GM19043 (cell line): ENCODE measurements around the gene FRMPD2.

Source experiments
- ATAC-seq: cut with Tn5 transposase; IDR thresholded peaks from one replicate; pipeline ENCODE4 v1.9.1; 2021; ENCODE audit warnings: low read depth; ENCODE audit not compliant: unreplicated experiment

The FRMPD2 gene

DNA sequence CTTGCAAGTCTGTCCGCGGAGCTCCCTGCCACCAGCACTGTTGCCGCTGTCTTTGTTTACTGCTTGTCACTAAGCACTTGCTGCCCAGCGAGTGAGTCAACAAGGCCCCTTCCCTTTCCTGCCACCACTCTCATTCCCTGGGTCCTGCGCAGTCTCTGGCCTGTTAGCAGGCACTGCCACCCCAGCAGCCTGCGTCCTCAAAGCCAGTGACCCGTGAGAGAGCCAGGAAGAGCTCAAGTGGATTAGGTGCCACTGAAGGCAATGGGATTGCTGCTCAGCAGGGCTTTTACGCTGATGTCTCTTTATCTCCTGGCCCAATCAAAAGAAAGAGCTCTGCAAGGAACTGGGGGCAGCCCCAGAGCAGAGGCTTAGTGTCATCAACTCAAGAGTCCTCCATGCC is at the start of gene FRMPD2:
TSS of gene FRMPD2 (minus strand) at position 61 of the 400 bp plus-strand sequence. CDS start 129 bp downstream, outside the sequence.
- ATAC-seq: no peak

- ATAC-seq: no peak
Measured at GRCh38 chr10:48322017-48322416, 47.5 kb upstream of the FRMPD2 start.

GRCh38 chr10:48317321-48317990 is 43.0 kb upstream of the FRMPD2 start:
- no peak for ATAC-seq

- ATAC-seq: no peak
Measured at GRCh38 chr10:48316236-48316635, 41.7 kb upstream of the FRMPD2 start.

- ATAC-seq: no peak
Measured at GRCh38 chr10:48314107-48314506, 39.6 kb upstream of the FRMPD2 start.

- ATAC-seq: no peak
Measured at GRCh38 chr10:48309711-48310226, 35.3 kb upstream of the FRMPD2 start.

- no peak for ATAC-seq
Measured at GRCh38 chr10:48307711-48308018, 33.2 kb upstream of the FRMPD2 start.

GRCh38 chr10:48306870-48307710 is 32.6 kb upstream of the FRMPD2 start:
- ATAC-seq: peak; percentile 14

DNA sequence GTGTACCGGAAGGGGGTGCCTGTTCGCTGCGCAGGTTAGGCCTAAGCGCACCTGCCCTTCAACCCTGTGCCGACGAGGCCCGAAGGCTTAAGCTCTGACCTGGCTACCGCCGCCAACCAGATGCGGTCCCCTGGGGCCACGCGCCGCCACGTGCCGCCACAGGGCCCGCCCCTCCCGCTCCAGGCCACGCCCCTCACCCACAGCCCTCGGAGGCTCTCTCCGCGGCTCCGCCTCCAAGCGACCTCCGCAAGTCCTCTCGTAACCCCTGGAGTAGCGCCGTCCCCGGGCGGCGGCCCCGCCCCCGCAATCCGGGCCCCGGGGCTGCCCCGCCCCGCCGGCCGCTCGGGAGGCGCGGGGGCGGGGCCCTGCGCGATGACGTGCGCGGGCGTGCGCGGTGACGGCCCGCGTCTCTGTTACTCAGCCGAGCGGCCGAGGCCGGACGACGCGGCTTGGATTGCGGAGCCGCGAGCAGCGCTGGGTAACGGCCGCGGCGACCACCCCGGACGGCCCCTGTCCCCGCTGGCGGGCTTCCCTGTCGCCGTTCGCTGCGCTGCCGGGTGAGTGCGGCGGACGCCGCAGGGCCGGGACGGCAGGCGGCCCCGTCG is 31.9 kb upstream of the FRMPD2 start, which contains the start of gene MAPK8:
TSS of gene MAPK8 (plus strand) at position 413 of the 605 bp plus-strand sequence. CDS start 94,984 bp downstream, outside the sequence.
- ATAC-seq: peak; percentile 74

DNA sequence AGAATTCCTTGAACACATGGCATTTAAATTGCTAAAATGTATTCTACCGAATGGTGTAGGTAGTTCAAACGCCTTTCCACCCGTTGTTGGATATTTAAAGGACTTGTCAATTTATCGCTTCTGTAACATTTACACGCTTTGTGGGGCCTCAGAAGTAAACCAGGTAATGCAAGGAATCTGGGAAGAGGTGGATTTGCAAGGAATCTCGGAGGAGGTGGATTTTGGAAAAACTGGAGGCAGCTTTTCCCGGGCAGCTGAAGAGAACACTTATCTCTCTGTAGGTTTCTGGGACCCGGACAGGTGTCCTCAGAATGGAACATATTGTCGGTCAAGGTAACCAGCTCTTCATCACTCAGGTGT is 31.4 kb upstream of the FRMPD2 start:
- no peak for ATAC-seq

GRCh38 chr10:48302515-48303476 is 28.3 kb upstream of the FRMPD2 start:
- no peak for ATAC-seq

- ATAC-seq: no peak
Measured at GRCh38 chr10:48300556-48300955, 26.1 kb upstream of the FRMPD2 start.

DNA sequence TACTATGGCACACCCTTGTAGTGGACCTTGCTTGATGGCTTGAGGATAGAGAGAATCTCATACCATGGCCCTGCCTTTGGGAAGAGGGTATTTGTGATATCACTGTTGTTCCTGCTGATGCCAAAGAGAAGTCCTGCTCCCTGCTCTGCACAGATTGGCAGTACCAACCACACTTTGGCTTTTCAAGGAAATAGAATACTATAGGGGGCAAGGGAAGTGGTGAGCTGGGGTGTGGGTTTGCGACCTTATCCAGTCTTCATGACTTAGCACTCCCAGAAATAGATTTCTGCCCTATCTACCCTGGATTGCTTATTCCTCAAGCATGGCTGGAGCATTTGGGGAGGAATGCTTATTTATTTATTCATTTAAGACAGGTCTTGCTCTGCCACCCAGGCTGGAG is 25.2 kb upstream of the FRMPD2 start:
- ATAC-seq: no peak

DNA sequence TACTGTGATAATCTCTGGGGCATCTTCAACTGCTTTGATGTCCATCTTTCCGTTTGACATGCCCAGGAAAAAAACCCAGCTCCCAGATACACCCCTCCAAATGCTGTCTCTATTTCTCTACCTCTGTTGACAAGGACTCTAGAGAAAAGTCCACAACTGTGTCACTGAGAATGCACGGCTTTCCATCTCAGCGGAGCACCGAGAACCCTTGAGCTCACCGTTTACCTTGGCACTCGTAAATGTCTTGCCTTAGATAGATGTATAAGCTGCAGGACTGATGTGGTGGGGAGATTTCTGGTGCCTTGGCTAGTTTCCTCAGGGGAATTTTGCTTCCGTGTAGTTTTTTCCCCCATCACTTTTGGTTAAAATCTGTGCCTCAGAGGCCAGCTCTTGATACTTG is 24.6 kb upstream of the FRMPD2 start:
- no peak for ATAC-seq

DNA sequence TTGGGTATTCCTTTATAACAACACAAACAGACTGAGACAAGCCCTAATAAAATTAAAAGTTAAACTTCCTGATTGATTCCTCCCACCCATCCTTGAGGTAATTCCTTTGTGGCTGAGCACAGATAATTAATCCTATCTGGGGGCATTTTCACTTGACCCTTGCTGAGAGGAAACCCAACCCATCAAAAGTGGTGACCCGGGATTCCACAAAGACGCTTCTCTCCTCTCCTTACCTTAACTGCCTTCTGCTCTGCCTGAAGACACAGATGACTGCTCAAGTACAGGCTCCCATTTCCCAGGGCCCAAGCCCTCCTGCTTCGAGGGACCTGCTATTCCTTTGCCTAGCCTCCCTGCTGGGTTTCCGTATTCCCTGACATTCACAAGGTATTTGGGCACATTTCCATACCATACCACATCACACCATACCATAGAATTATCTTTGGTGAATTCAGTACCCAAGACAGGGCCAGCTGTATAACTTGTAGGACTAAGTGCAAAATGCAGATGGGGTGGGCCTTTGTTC is 22.1 kb upstream of the FRMPD2 start:
- no peak for ATAC-seq

GRCh38 chr10:48294431-48294830 is 19.9 kb upstream of the FRMPD2 start:
- ATAC-seq: no peak

DNA sequence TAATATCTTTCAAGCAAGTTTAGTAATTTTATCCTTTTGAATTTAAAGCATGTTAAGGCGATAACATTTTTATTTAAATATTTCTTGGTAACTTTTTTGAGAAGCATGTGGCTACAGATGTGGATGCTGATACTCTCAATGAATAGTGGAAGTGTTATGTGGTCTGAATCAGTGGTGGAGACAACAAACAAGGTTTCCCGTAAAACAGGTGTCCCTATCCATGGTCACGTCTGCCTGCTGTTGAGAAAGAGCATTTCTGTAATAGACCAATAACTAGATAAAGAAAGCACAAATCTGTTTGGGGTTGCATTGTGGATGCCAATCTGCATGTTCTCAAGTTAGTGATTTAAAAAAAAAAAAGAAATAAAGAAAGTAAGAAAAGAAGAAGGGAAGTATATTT is 18.1 kb upstream of the FRMPD2 start:
- ATAC-seq: no peak

DNA sequence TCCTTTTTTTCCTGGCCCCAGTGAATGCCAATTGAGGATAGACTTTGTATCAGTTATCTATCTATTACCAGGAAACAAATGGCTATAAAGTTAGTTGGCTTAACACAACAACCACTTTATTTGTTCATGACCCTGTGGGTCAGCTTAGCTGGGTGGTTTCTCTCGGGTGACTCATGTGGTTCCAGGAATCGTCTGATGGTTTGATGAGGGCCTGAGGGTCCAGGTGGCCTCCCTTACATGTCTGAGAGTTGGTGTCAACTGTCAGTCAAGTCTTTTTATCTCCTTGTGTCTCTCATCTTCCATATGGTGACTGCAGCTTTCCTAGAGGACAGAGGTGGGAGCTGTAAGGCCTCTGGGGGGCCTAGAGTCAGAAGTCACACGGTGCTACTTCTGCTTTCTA is 16.7 kb upstream of the FRMPD2 start:
- ATAC-seq: no peak

DNA sequence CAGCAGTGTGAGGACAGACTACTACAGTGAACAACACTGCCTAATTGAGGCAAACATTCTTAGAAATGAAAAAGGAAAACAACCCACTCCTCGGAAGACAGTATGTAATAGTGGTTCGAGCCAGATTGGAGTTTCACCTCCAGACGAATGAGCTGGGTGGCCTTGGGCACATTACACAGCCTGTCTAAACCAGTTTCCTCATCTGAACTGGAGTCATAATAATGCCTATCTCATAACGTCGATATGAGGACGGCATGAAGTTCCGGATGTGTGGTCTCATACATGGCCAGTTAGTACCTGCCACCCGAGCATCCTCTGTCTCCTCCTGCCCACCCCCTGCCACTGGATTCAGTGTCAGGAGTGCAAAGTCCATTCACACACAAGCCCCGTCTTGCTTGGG is 15.8 kb upstream of the FRMPD2 start:
- ATAC-seq: no peak
